ENCODE results near the gene MFSD1.
A peak's percentile ranks its signal among the peaks of the same experiment; 100 is the strongest.
"Not testable (repeated sequence)": the region's sequence is repeated elsewhere in the genome, so short reads cannot be mapped to it uniquely, and the experiment has no call there.

MFSD1 gene

GRCh38 chr3:158791590-158791920, 10.3 kb upstream of the MFSD1 start:
- H3K4me1 ChIP-seq (ENCODE audit: control extremely low read depth in 1 of 4, control insufficient read depth in 4 of 4, insufficient read depth in 4 of 4, low read length in 3 of 4); POLR2A ChIA-PET; H3K27me3 ChIP-seq (replicated peaks in 2 of 5; ENCODE audit: control insufficient read depth in 4 of 5, insufficient read depth in 5 of 5, low read length in 4 of 5); H3K27ac ChIP-seq (ENCODE audit: insufficient read depth in 1 of 2, low read depth in 1 of 2, low read length in 2 of 2, poor library complexity in 1 of 2, severe bottlenecking in 2 of 2); H3K36me3 ChIP-seq (ENCODE audit: control insufficient read depth in 4 of 4, insufficient read depth in 4 of 4, low read length in 3 of 4); H3K9me3 ChIP-seq (ENCODE audit: control extremely low read depth in 1 of 5, control insufficient read depth in 4 of 5, insufficient read depth in 2 of 5, low read depth in 1 of 5, low read length in 4 of 5); DNase-seq: not testable (repeated sequence)
- no CpG with 5 or more reads among the region's 1 CpG for WGBS (ENCODE audit: insufficient coverage)
- peak overlapping the region in 1 of 7 experiments; percentile 27 for H3K4me3 ChIP-seq (ENCODE audit: control insufficient read depth in 1 of 7, extremely low read depth in 1 of 7, insufficient read depth in 4 of 7, low read depth in 2 of 7, low read length in 6 of 7)
- CTCF ChIA-PET: interaction anchor here (0.8 to 6.8 kb wide), 19 partner anchors 8 to 255 kb away, joined by 3 to 84 read pairs (median 4); partner anchors contain the start of genes GFM1, MFSD1 and MLF1

DNA sequence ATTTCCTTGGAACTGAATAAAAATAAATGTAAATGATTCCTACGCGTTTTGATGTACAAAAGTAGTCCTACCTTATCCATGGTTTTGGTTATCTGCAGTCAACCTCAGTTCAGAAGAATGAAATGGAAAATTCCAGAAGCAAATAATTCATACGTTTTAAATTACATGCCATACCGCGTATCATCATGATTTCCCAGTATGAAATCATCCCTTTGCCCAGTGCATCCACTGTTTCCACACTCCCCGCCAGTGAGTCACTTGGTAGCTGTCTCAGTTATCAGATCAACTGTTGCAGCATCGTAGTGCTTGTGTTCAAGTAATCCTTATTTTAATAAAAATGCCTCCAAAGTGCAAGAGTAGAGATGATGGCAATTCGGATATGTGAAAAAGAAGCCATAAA, 9.1 kb upstream of the MFSD1 start:
- DNase-seq: no peak
- WGBS (ENCODE audit: insufficient coverage): 88% methylated on average over 6 of the region's 8 CpGs
- Histone ChIP-seq H3K4me1 (ENCODE audit: control extremely low read depth in 1 of 4, control insufficient read depth in 4 of 4, insufficient read depth in 4 of 4, low read length in 3 of 4) (peaks cover 2 to 5% (median 4%) of the 10 kb centered on the region in 4 experiments), H3K36me3 (ENCODE audit: control insufficient read depth in 4 of 4, insufficient read depth in 4 of 4, low read length in 3 of 4) (no peaks in the 10 kb centered on the region), H3K27me3 (replicated peaks in 2 of 5; ENCODE audit: control insufficient read depth in 4 of 5, insufficient read depth in 5 of 5, low read length in 4 of 5) (no peaks in the 10 kb centered on the region), H3K27ac (ENCODE audit: insufficient read depth in 1 of 2, low read depth in 1 of 2, low read length in 2 of 2, poor library complexity in 1 of 2, severe bottlenecking in 2 of 2) (no peak overlapping the region), H3K9me3 (ENCODE audit: control extremely low read depth in 1 of 5, control insufficient read depth in 4 of 5, insufficient read depth in 2 of 5, low read depth in 1 of 5, low read length in 4 of 5) (peaks cover 2 to 7% (median 5%) of the 10 kb centered on the region in 5 experiments), H3K4me3 (ENCODE audit: control insufficient read depth in 1 of 7, extremely low read depth in 1 of 7, insufficient read depth in 4 of 7, low read depth in 2 of 7, low read length in 6 of 7) (no peak overlapping the region)
- ChIA-PET CTCF (interaction anchor here (0.7 to 6.8 kb wide), 6 partner anchors 64 to 253 kb away, joined by 3 to 64 read pairs (median 4); partner anchors contain the start of gene GFM1), POLR2A (no interaction called here)

DNA sequence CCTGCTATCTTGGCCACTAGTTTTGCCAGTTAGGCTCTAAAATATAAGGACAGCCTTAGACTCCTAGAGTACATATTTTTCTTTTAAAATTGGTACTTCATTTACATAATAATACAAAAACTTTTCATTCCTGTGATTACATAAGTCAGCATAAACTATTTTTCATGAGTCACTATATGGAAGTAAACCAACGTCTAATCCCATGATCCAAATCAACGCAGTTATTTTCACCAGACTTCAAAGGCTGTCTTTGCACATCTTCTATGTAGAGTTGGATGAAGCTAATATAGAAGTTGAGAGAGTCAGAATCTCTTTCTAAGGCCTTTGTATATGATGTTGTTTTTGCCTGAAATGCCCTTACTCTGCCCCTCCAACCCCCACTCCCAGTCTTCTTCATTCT, 7.6 kb upstream of the MFSD1 start:
- POLR2A ChIA-PET: no interaction called here
- CTCF ChIA-PET: interaction anchor here (0.7 to 3.2 kb wide), 8 partner anchors 16 to 466 kb away, joined by 3 to 24 read pairs (median 8); no protein-coding TSS in a partner anchor

DNA sequence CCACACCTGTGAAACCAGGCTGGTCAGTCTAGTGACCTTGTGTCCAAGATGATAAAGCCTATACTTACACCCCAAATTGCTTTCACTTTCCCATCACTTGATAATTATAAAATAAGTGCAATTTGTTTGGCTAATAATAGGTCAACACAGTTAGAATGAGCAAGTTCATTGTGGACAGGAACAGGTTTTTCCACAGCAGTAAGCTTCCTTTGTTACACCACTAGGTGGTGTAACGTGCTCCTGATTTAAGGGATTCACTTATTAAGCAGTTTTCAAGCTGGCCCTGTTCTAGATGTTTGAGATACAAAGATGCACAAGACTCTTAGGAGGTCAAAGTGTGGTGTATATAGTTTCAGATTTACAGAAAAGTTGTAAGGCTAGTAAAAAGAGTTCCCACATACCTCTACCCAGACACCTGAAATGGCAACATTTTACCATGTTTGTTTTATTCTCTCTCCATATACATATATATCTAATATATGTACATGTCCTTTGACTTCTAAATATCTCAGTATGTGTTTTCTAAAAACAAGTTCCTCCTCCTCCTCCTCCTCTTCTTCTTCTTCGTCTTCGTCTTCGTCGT, 6.8 kb upstream of the MFSD1 start:
- ChIA-PET POLR2A (no interaction called here), CTCF (interaction anchor here (0.7 to 3.2 kb wide), 14 partner anchors 10 to 465 kb away, joined by 3 to 24 read pairs (median 4); no protein-coding TSS in a partner anchor)
- WGBS (ENCODE audit: insufficient coverage): 96% methylated on average over 4 of the region's 5 CpGs
- H3K27me3 ChIP-seq (replicated peaks in 2 of 5; ENCODE audit: control insufficient read depth in 4 of 5, insufficient read depth in 5 of 5, low read length in 4 of 5): no peaks in the 10 kb centered on the region
- peak; percentile 42 to 72 (median 69) for DNase-seq
- peaks cover 2 to 7% (median 5%) of the 10 kb centered on the region in 5 experiments for H3K9me3 ChIP-seq (ENCODE audit: control extremely low read depth in 1 of 5, control insufficient read depth in 4 of 5, insufficient read depth in 2 of 5, low read depth in 1 of 5, low read length in 4 of 5)
- H3K4me1 ChIP-seq (ENCODE audit: control extremely low read depth in 1 of 4, control insufficient read depth in 4 of 4, insufficient read depth in 4 of 4, low read length in 3 of 4): peaks cover 2 to 5% (median 4%) of the 10 kb centered on the region in 4 experiments
- no peaks in the 10 kb centered on the region for H3K36me3 ChIP-seq (ENCODE audit: control insufficient read depth in 4 of 4, insufficient read depth in 4 of 4, low read length in 3 of 4)
- no peak overlapping the region for H3K4me3 ChIP-seq (ENCODE audit: control insufficient read depth in 1 of 7, extremely low read depth in 1 of 7, insufficient read depth in 4 of 7, low read depth in 2 of 7, low read length in 6 of 7)
- no peak overlapping the region for H3K27ac ChIP-seq (ENCODE audit: insufficient read depth in 1 of 2, low read depth in 1 of 2, low read length in 2 of 2, poor library complexity in 1 of 2, severe bottlenecking in 2 of 2)

More for the DNA sequence above, 7.6 kb upstream of the MFSD1 start:
- peaks cover 2 to 7% (median 5%) of the 10 kb centered on the region in 5 experiments for H3K9me3 ChIP-seq (ENCODE audit: control extremely low read depth in 1 of 5, control insufficient read depth in 4 of 5, insufficient read depth in 2 of 5, low read depth in 1 of 5, low read length in 4 of 5)
- no peak for DNase-seq
- no peak overlapping the region for H3K27ac ChIP-seq (ENCODE audit: insufficient read depth in 1 of 2, low read depth in 1 of 2, low read length in 2 of 2, poor library complexity in 1 of 2, severe bottlenecking in 2 of 2)
- H3K4me3 ChIP-seq (ENCODE audit: control insufficient read depth in 1 of 7, extremely low read depth in 1 of 7, insufficient read depth in 4 of 7, low read depth in 2 of 7, low read length in 6 of 7): no peak overlapping the region
- H3K4me1 ChIP-seq (ENCODE audit: control extremely low read depth in 1 of 4, control insufficient read depth in 4 of 4, insufficient read depth in 4 of 4, low read length in 3 of 4): peaks cover 2 to 5% (median 4%) of the 10 kb centered on the region in 4 experiments
- 100% methylated on average over 2 of the region's 2 CpGs for WGBS (ENCODE audit: insufficient coverage)
- no peaks in the 10 kb centered on the region for H3K36me3 ChIP-seq (ENCODE audit: control insufficient read depth in 4 of 4, insufficient read depth in 4 of 4, low read length in 3 of 4)
- H3K27me3 ChIP-seq (replicated peaks in 2 of 5; ENCODE audit: control insufficient read depth in 4 of 5, insufficient read depth in 5 of 5, low read length in 4 of 5): no peaks in the 10 kb centered on the region

DNA sequence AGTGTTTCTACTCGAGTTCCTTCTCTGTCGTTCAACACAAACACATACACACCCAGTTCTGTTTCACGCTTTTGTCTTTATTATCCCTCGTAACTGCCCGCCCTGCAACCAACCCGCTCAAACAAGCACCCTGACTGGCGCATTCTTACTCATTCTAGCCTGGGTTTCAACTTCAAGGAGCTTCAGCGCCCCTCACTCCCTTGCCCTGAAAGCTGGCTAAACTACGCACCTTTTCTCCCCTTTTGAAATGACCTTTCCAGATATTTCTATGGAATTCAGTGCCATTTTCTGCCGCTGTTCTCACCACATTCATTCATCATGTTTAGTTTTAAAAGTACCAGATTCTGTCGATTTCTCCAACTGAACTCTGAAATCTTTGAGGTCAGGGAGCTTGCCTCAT, 653 bp upstream of the MFSD1 start:
- H3K4me1 ChIP-seq (ENCODE audit: control extremely low read depth in 1 of 4, control insufficient read depth in 4 of 4, insufficient read depth in 4 of 4, low read length in 3 of 4): peaks cover 19 to 35% (median 27%) of the 10 kb centered on the region in 4 experiments
- WGBS (ENCODE audit: insufficient coverage): 34% methylated on average over 11 of the region's 11 CpGs
- H3K36me3 ChIP-seq (ENCODE audit: control insufficient read depth in 4 of 4, insufficient read depth in 4 of 4, low read length in 3 of 4): peaks cover 0 to 17% (median 3%) of the 10 kb centered on the region in 4 experiments
- H3K4me3 ChIP-seq (ENCODE audit: control insufficient read depth in 1 of 7, extremely low read depth in 1 of 7, insufficient read depth in 4 of 7, low read depth in 2 of 7, low read length in 6 of 7): peak overlapping the region; percentile 71 to 96 (median 82)
- H3K27ac ChIP-seq (ENCODE audit: insufficient read depth in 1 of 2, low read depth in 1 of 2, low read length in 2 of 2, poor library complexity in 1 of 2, severe bottlenecking in 2 of 2): peak overlapping the region in 1 of 2 experiments; percentile 85
- ChIA-PET POLR2A (no interaction called here), CTCF (interaction anchor here (1.2 to 3.2 kb wide), 8 partner anchors 10 to 262 kb away, joined by 3 to 14 read pairs (median 8); partner anchors contain the start of gene LXN)
- H3K27me3 ChIP-seq (replicated peaks in 2 of 5; ENCODE audit: control insufficient read depth in 4 of 5, insufficient read depth in 5 of 5, low read length in 4 of 5): no peaks in the 10 kb centered on the region
- H3K9me3 ChIP-seq (ENCODE audit: control extremely low read depth in 1 of 5, control insufficient read depth in 4 of 5, insufficient read depth in 2 of 5, low read depth in 1 of 5, low read length in 4 of 5): no peaks in the 10 kb centered on the region
- DNase-seq: peak in 2 of 3 donors; percentile 15 to 30

GRCh38 chr3:158802409-158803268, 785 bp downstream of the MFSD1 start:
- H3K27ac ChIP-seq (ENCODE audit: insufficient read depth in 1 of 2, low read depth in 1 of 2, low read length in 2 of 2, poor library complexity in 1 of 2, severe bottlenecking in 2 of 2): peak overlapping the region; percentile 71 to 85
- ChIA-PET CTCF (interaction anchor here (0.6 to 3.2 kb wide), 13 partner anchors 10 to 263 kb away, joined by 3 to 14 read pairs (median 6); partner anchors contain the start of gene LXN), POLR2A (interaction anchor here (0.5 kb wide), 1 partner anchor 1173 kb away, joined by 3 read pairs; no protein-coding TSS in a partner anchor)
- H3K27me3 ChIP-seq (replicated peaks in 2 of 5; ENCODE audit: control insufficient read depth in 4 of 5, insufficient read depth in 5 of 5, low read length in 4 of 5): no peaks in the 10 kb centered on the region
- H3K9me3 ChIP-seq (ENCODE audit: control extremely low read depth in 1 of 5, control insufficient read depth in 4 of 5, insufficient read depth in 2 of 5, low read depth in 1 of 5, low read length in 4 of 5): no peaks in the 10 kb centered on the region
- peak; percentile 63 to 91 (median 84) for DNase-seq
- peak overlapping the region; percentile 71 to 96 (median 82) for H3K4me3 ChIP-seq (ENCODE audit: control insufficient read depth in 1 of 7, extremely low read depth in 1 of 7, insufficient read depth in 4 of 7, low read depth in 2 of 7, low read length in 6 of 7)
- WGBS (ENCODE audit: insufficient coverage): 0% methylated on average over 11 of the region's 25 CpGs
- peaks cover 19 to 35% (median 28%) of the 10 kb centered on the region in 4 experiments for H3K4me1 ChIP-seq (ENCODE audit: control extremely low read depth in 1 of 4, control insufficient read depth in 4 of 4, insufficient read depth in 4 of 4, low read length in 3 of 4)
- peaks cover 0 to 29% (median 5%) of the 10 kb centered on the region in 4 experiments for H3K36me3 ChIP-seq (ENCODE audit: control insufficient read depth in 4 of 4, insufficient read depth in 4 of 4, low read length in 3 of 4)

Data from common myeloid progenitor, CD34-positive (primary cell).